ENCODE measurements around the gene ERCC1. TPM values are rescaled to one million over a fixed set of nuclear protein-coding genes. Genes with fewer than 3 reads are reported as not detected.

The ERCC1 gene
- polyA plus RNA-seq, 1 experiment: 121 TPM

DNA sequence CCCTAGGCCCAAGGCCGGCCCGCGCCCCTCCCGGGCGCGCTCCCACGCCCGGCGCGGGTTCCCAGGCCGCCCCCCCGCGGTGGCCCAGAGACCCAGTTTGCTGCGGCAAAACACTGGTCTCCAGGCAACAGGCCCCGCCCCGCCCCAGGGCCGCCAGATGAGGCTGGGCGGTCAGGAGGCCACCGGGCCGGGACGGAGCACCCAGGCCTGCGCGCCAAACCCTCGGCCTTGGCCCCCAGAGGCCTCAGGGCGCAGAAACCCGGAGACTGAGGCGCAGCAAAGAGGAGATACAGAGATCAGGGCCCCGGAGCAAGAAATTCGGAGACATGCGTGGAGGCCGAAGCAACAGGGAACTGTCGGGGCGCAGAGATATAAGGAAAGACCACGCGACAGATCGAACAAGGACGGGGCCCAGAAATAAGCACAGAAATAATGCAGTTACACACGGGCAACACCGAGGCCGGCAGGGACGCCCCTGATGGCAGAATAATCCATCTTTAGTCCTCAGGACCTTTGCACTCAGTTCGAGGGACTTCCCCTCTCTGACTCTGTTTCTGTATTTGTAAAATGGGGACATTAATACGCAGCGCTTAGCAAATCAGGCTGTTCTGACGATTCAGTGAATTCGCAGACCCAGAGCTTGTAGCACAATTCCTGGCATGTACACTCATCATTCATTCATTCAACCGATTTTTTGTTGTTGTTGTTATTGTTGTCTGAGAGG, 20.8 kb upstream of the ERCC1 start:
- ChIA-PET POLR2A (no interaction called here), CTCF (interaction anchor here (0.7 to 1.6 kb wide), 5 partner anchors 25 to 71 kb away, joined by 3 to 11 read pairs (median 3); no protein-coding TSS in a partner anchor)
- 0 out of 2 replicates have a peak, but pooled peaks cover 1% of the 10 kb centered on the region for H3K36me3 ChIP-seq (ENCODE audit: control insufficient read depth, insufficient read depth, low read length)
- TF ChIP-seq, protein P1, sequence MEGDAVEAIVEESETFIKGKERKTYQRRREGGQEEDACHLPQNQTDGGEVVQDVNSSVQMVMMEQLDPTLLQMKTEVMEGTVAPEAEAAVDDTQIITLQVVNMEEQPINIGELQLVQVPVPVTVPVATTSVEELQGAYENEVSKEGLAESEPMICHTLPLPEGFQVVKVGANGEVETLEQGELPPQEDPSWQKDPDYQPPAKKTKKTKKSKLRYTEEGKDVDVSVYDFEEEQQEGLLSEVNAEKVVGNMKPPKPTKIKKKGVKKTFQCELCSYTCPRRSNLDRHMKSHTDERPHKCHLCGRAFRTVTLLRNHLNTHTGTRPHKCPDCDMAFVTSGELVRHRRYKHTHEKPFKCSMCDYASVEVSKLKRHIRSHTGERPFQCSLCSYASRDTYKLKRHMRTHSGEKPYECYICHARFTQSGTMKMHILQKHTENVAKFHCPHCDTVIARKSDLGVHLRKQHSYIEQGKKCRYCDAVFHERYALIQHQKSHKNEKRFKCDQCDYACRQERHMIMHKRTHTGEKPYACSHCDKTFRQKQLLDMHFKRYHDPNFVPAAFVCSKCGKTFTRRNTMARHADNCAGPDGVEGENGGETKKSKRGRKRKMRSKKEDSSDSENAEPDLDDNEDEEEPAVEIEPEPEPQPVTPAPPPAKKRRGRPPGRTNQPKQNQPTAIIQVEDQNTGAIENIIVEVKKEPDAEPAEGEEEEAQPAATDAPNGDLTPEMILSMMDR (IDR thresholded peaks at IDR 0.05; ENCODE audit: insufficient read depth, low read depth, low read length): no peak
- no peaks in the 10 kb centered on the region for H3K27me3 ChIP-seq (ENCODE audit: control insufficient read depth, insufficient read depth, low read length)
- peak overlapping the region; percentile 25; the same call in 1 of the 2 replicates for H3K4me3 ChIP-seq (ENCODE audit: low read depth, low read length)
- no peak for DNase-seq (ENCODE audit: low read depth)

DNA sequence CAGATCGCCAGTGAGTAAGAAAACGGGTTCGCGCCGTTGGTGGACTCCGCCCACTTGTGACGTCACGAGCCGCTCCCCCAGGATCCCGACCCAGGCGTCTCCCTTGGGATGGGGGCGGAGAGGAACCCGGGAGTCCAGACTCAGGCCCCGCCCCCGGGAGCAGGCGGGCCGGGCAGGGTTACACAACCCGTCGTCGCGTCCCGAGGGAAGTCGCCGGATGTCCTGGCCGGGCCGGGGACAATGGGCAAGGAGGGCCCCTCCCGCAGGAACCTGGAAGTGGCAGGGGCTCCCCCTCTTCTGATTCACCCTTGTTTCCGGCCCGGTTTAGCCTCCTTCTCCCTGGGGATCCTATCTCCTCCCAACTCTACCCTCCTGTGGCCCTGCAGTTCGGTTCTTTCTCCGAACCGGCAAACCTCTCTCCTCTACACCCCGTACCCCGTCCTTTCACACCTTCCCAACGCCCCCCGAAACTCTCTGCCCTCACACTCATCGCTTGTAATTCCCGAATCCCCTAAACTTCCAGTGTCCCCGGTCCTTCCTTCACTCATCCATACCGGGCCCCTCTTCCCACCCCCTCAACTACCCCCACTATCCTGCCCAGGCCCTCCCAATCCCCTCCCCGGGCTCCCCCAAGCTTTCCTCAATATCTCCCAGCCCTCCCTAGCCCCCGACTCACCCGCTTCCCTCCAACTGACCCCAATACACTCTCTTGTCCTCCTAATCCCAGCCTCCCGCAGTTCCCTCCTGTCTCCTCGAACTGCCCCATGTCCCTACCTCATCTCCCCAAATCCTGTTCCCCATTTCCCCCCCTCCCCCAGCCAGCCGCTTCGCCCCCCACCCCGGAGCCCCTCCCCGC, 20.0 kb upstream of the ERCC1 start:
- TF ChIP-seq, protein P1 (IDR thresholded peaks at IDR 0.05; ENCODE audit: insufficient read depth, low read depth, low read length): no peak
- Histone ChIP-seq H3K36me3 (ENCODE audit: control insufficient read depth, insufficient read depth, low read length) (0 out of 2 replicates have a peak, but pooled peaks cover 1% of the 10 kb centered on the region), H3K27me3 (ENCODE audit: control insufficient read depth, insufficient read depth, low read length) (no peaks in the 10 kb centered on the region), H3K4me3 (ENCODE audit: low read depth, low read length) (peak overlapping the region; percentile 51)
- no peak for DNase-seq (ENCODE audit: low read depth)
- CTCF ChIA-PET: interaction anchor here (0.6 to 0.7 kb wide), 3 partner anchors 29 to 72 kb away, joined by 3 read pairs; no protein-coding TSS in a partner anchor
- POLR2A ChIA-PET: no interaction called here

DNA sequence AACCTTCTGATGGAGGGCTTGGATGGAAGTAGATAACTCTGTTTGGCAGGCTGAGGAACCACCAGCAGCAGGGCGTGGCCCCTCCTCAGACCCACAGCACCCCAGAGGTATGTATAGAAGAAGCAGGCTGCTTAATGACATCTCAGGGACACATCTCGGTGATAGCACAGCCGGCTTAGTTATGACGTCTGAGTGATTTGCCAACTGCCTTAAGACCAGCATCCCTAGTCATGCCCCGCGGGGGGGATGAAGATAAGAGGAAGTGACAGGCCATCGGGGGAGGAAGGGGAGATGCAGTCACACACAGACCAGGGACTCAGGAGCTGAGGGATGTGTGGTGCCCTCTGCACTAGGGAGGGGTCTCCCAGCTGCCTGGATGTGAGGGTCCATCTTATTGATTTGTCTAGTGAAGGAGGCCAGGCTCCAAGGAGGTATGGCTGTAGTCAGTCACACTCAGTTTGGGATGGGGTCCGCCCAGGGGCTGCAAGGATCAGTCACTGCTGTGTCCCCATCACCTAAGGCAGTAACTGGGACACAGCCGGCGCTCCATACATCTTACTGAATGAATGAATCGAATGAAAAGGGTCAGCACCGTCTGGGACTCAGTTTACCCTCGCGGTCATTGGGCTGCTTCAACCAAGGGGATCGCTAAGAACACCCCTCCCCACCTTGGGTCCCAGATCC, 19.2 kb upstream of the ERCC1 start:
- POLR2A ChIA-PET: no interaction called here
- TF ChIP-seq, protein P1 (IDR thresholded peaks at IDR 0.05; ENCODE audit: insufficient read depth, low read depth, low read length): no peak
- DNase-seq (ENCODE audit: low read depth): no peak

DNA sequence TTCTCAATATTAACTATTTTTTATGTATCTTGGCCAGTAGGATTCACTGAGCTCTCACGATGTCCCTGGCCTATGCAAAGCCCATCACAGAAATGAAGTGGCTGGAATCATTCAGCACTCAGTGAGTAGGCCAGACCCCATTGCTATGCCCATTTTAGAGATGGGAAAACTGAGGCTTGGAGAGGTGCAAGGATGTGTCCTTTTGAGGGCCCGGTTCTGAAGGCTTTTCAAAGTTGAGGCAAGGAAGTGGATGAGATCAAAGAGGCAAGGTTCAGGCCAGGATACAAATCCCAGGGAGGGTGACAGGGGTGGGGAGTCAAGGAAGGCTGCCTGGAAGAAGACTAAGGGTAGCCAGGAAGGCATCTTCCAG, 18.7 kb upstream of the ERCC1 start:
- CTCF ChIA-PET: interaction anchor here (20.3 kb wide), 1 partner anchor 40 kb away, joined by 764 read pairs; no protein-coding TSS in a partner anchor

More for the DNA sequence above, 19.2 kb upstream of the ERCC1 start:
- peak overlapping the region; percentile 51 for H3K4me3 ChIP-seq (ENCODE audit: low read depth, low read length)
- H3K36me3 ChIP-seq (ENCODE audit: control insufficient read depth, insufficient read depth, low read length): 0 out of 2 replicates have a peak, but pooled peaks cover 1% of the 10 kb centered on the region
- CTCF ChIA-PET: interaction anchor here (20.3 kb wide), 1 partner anchor 39 kb away, joined by 764 read pairs; no protein-coding TSS in a partner anchor
- no peaks in the 10 kb centered on the region for H3K27me3 ChIP-seq (ENCODE audit: control insufficient read depth, insufficient read depth, low read length)

More for the DNA sequence above, 18.7 kb upstream of the ERCC1 start:
- H3K36me3 ChIP-seq (ENCODE audit: control insufficient read depth, insufficient read depth, low read length): 0 out of 2 replicates have a peak, but pooled peaks cover 1% of the 10 kb centered on the region
- no peak overlapping the region for H3K4me3 ChIP-seq (ENCODE audit: low read depth, low read length)
- POLR2A ChIA-PET: no interaction called here
- TF ChIP-seq, protein P1 (IDR thresholded peaks at IDR 0.05; ENCODE audit: insufficient read depth, low read depth, low read length): no peak
- H3K27me3 ChIP-seq (ENCODE audit: control insufficient read depth, insufficient read depth, low read length): no peaks in the 10 kb centered on the region
- DNase-seq (ENCODE audit: low read depth): no peak
